Mesenchymal stem cell (in vitro differentiated cells and primary cell): ENCODE results near the gene FAH.

Experiments used
- DNase-seq: peaks from one replicate; pipeline ENCODE4 v3.0.0-alpha.2; 2013
- H2AFZ ChIP-seq: one replicate; pipeline ENCODE4 v1.6.1; 2013; ENCODE audit warnings: low read depth, mild to moderate bottlenecking, control low read depth, inconsistent platforms, low read length, moderate library complexity
- H2AK5ac ChIP-seq: 2 replicates; pipeline ENCODE4 v1.6.1; 2013; ENCODE audit warnings: low read length, moderate library complexity, mild to moderate bottlenecking, inconsistent platforms; ENCODE audit not compliant: severe bottlenecking
- H2BK120ac ChIP-seq: one replicate; pipeline ENCODE4 v1.6.1; 2013; ENCODE audit warnings: low read depth, mild to moderate bottlenecking, inconsistent platforms, low read length, moderate library complexity
- H2BK12ac ChIP-seq, 2 experiments: one replicate each; pipeline ENCODE4 v1.6.1; 2013; ENCODE audit warnings: inconsistent platforms in 2 of 2, low read length in 2 of 2, mild to moderate bottlenecking in 2 of 2, moderate library complexity in 2 of 2, control low read depth in 1 of 2
- H2BK15ac ChIP-seq: one replicate; pipeline ENCODE4 v1.6.1; 2013; ENCODE audit warnings: mild to moderate bottlenecking, low read depth, inconsistent platforms; ENCODE audit not compliant: poor library complexity, severe bottlenecking
- H2BK5ac ChIP-seq: 2 replicates; pipeline ENCODE4 v1.6.1; 2013; ENCODE audit warnings: low read depth, mild to moderate bottlenecking, low read length, control low read depth, inconsistent platforms; ENCODE audit not compliant: poor library complexity, severe bottlenecking
- H3K14ac ChIP-seq, 2 experiments: one replicate each; pipeline ENCODE4 v1.6.1; 2013; ENCODE audit warnings: inconsistent platforms in 2 of 2, low read length in 2 of 2, control low read depth in 1 of 2, mild to moderate bottlenecking in 1 of 2, moderate library complexity in 1 of 2
- H3K18ac ChIP-seq, 2 experiments: one replicate each; pipeline ENCODE4 v1.6.1; 2013; ENCODE audit warnings: inconsistent platforms in 2 of 2, low read length in 2 of 2, control low read depth in 1 of 2, low read depth in 1 of 2, mild to moderate bottlenecking in 1 of 2
- H3K23ac ChIP-seq, 2 experiments: one replicate each; pipeline ENCODE4 v1.6.1; 2013; ENCODE audit warnings: inconsistent platforms in 2 of 2, low read length in 2 of 2, mild to moderate bottlenecking in 2 of 2, moderate library complexity in 2 of 2, control low read depth in 1 of 2
- H3K27ac ChIP-seq: 2 replicates; pipeline ENCODE4 v1.5.1; 2013; ENCODE audit warnings: mild to moderate bottlenecking, moderate library complexity, low read length, control low read depth, inconsistent platforms; ENCODE audit not compliant: poor library complexity, severe bottlenecking
- H3K27me3 ChIP-seq, 2 experiments: 2 replicates each; pipeline versions ENCODE4 v1.6.1 to v1.7.0; 2013; ENCODE audit warnings: low read length in 2 of 2, mild to moderate bottlenecking in 2 of 2, moderate library complexity in 2 of 2, control low read depth in 1 of 2, inconsistent platforms in 1 of 2; ENCODE audit not compliant: control insufficient read depth in 1 of 2, insufficient read depth in 1 of 2
- H3K36me3 ChIP-seq, 2 experiments: 2 replicates each; pipeline versions ENCODE4 v1.6.1 to v1.7.0; 2013; ENCODE audit warnings: low read length in 2 of 2, control low read depth in 1 of 2, inconsistent platforms in 1 of 2, low read depth in 1 of 2, mild to moderate bottlenecking in 1 of 2; ENCODE audit not compliant: insufficient read depth in 2 of 2, control insufficient read depth in 1 of 2
- H3K4ac ChIP-seq, 2 experiments: one replicate each; pipeline ENCODE4 v1.6.1; 2013; ENCODE audit warnings: inconsistent platforms in 2 of 2, low read length in 2 of 2, mild to moderate bottlenecking in 2 of 2, moderate library complexity in 2 of 2, control low read depth in 1 of 2, low read depth in 1 of 2
- H3K4me1 ChIP-seq: 2 replicates; pipeline ENCODE4 v1.6.1; 2013; ENCODE audit warnings: low read depth, low read length, control low read depth; ENCODE audit not compliant: control insufficient read depth, insufficient read depth
- H3K4me2 ChIP-seq: 2 replicates; pipeline ENCODE4 v1.6.1; 2013; ENCODE audit warnings: low read length, mild to moderate bottlenecking, inconsistent platforms; ENCODE audit not compliant: poor library complexity, severe bottlenecking
- H3K4me3 ChIP-seq, 2 experiments: 2 replicates each; pipeline versions ENCODE4 v1.5.1 to v1.7.0; 2013; ENCODE audit warnings: low read length in 2 of 2, mild to moderate bottlenecking in 2 of 2, control low read depth in 1 of 2, low read depth in 1 of 2; ENCODE audit not compliant: insufficient read depth in 1 of 2
- H3K79me1 ChIP-seq: replicated peaks from 2 replicates; pipeline ENCODE4 v1.6.1; 2013; ENCODE audit warnings: mild to moderate bottlenecking, control low read depth, low read length, inconsistent platforms; ENCODE audit not compliant: poor library complexity, severe bottlenecking
- H3K9ac ChIP-seq: 2 replicates; pipeline ENCODE4 v1.7.0; 2013; ENCODE audit warnings: mild to moderate bottlenecking, low read length, moderate library complexity
- H3K9me3 ChIP-seq: 2 replicates; pipeline ENCODE4 v1.7.0; 2013; ENCODE audit warnings: mild to moderate bottlenecking, low read length; ENCODE audit not compliant: control insufficient read depth
- H4K8ac ChIP-seq: one replicate; pipeline ENCODE4 v1.6.1; 2013; ENCODE audit warnings: inconsistent platforms, mild to moderate bottlenecking, low read length, moderate library complexity
- H4K91ac ChIP-seq: one replicate; pipeline ENCODE4 v1.6.1; 2013; ENCODE audit warnings: mild to moderate bottlenecking, low read length, inconsistent platforms
- WGBS: methylation state at CpG from one replicate; pipeline ENCODE4 v1.1.7; 2013; ENCODE audit warnings: mixed read lengths; 5-methylcytosine and 5-hydroxymethylcytosine counted together

FAH gene

DNA sequence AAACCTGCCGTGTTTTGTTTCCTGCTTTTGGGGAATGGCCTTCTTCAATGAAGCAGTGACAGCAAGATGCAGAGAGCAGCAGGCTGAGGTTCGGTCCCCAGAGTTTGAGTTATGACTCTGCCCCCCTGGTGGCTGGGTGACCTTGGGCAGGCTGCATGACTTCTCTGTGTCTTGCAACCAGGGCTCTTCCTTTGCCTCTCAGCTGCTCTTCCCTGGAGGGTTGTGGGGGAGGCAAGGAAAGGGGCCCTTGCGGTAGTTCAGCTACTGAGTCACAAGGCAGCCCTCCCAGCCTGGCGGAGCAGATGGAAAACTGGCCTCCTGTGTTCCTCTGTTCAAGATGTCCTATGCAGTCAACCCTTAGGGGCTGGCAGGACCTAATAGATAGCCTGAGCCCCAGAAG is 82.1 kb downstream of the FAH start:
- no peak overlapping the region for H2BK15ac ChIP-seq
- DNase-seq = peak; percentile 22

More for the DNA sequence above, 82.1 kb downstream of the FAH start:
- no peak overlapping the region for H2AFZ ChIP-seq
- peaks cover 13 to 60% of the 10 kb centered on the region in 2 experiments for H3K27me3 ChIP-seq
- no peak overlapping the region for H3K4ac ChIP-seq
- H2BK12ac ChIP-seq = no peak overlapping the region
- no peak overlapping the region for H3K27ac ChIP-seq
- no peak overlapping the region for H3K14ac ChIP-seq
- no peaks in the 10 kb centered on the region for H3K9me3 ChIP-seq
- no peaks in the 10 kb centered on the region for H3K36me3 ChIP-seq
- no peak overlapping the region for H2BK5ac ChIP-seq
- H2AK5ac ChIP-seq = no peak overlapping the region
- H3K18ac ChIP-seq = no peak overlapping the region
- no peaks in the 10 kb centered on the region for H3K4me1 ChIP-seq
- H3K4me2 ChIP-seq = no peak overlapping the region
- WGBS = 67% methylated on average over 4 of the region's 4 CpGs
- no peaks in the 10 kb centered on the region for H3K79me1 ChIP-seq
- no peak overlapping the region for H3K4me3 ChIP-seq
- H3K23ac ChIP-seq = no peak overlapping the region
- H2BK120ac ChIP-seq = no peak overlapping the region
- no peak overlapping the region for H4K8ac ChIP-seq
- H4K91ac ChIP-seq = no peak overlapping the region
- H3K9ac ChIP-seq = no peak overlapping the region
